Neural cell (in vitro differentiated cells): ENCODE results near the gene TMEM140. TPM values are rescaled to one million over a fixed set of nuclear protein-coding genes. Genes with fewer than 3 reads are reported as not detected.

Experiments
- H2AFZ ChIP-seq: fragments of 200-600, 300-800 bp; sonication (generic), shearing (Covaris generic); 2 replicates; pipeline ENCODE4 v1.6.0; 2014; ENCODE audit warnings: low read depth, mild to moderate bottlenecking, antibody characterized with exemption, low read length, moderate library complexity
- H3F3A ChIP-seq: fragments of 200-600 bp; shearing (Covaris generic); 2 replicates; pipeline ENCODE4 v1.6.1; 2016; ENCODE audit warnings: mild to moderate bottlenecking, moderate library complexity, mixed read lengths, antibody characterized with exemption, low read length; ENCODE audit not compliant: insufficient read depth, poor library complexity, severe bottlenecking
- H3K27ac ChIP-seq: fragments of 200-600, 300-800 bp; sonication (generic), shearing (Covaris generic); 2 replicates; pipeline ENCODE4 v1.5.1; 2014; ENCODE audit warnings: mild to moderate bottlenecking, low read length, moderate library complexity
- H3K27me3 ChIP-seq: fragments of 300-800, 200-600 bp; sonication (generic), shearing (Covaris generic); 2 replicates; pipeline ENCODE4 v1.6.0; 2014; ENCODE audit warnings: mild to moderate bottlenecking, low read depth, low read length, moderate library complexity; ENCODE audit not compliant: insufficient read depth
- H3K36me3 ChIP-seq: fragments of 300-800, 200-600 bp; sonication (generic), shearing (Covaris generic); 2 replicates; pipeline ENCODE4 v1.5.1; 2014; ENCODE audit warnings: mild to moderate bottlenecking, antibody characterized with exemption, low read length, moderate library complexity; ENCODE audit not compliant: insufficient read depth
- H3K4me2 ChIP-seq: fragments of 300-800, 200-600 bp; sonication (generic), shearing (Covaris generic); 2 replicates; pipeline ENCODE4 v1.6.0; 2014; ENCODE audit warnings: mild to moderate bottlenecking, low read length
- H3K4me3 ChIP-seq: fragments of 300-800, 200-600 bp; sonication (generic), shearing (Covaris generic); 2 replicates; pipeline ENCODE4 v1.5.1; 2014; ENCODE audit warnings: mild to moderate bottlenecking, low read length, moderate library complexity
- H3K79me2 ChIP-seq: fragments of 200-600 bp; shearing (Covaris generic); replicated peaks from 2 replicates; pipeline ENCODE4 v1.6.0; 2014; ENCODE audit warnings: mild to moderate bottlenecking, low read length, moderate library complexity; ENCODE audit not compliant: insufficient read depth
- H3K9ac ChIP-seq: fragments of 300-800, 200-600 bp; sonication (generic), shearing (Covaris generic); 2 replicates; pipeline ENCODE4 v1.6.1; 2016; ENCODE audit warnings: mild to moderate bottlenecking, low read length, mixed read lengths
- H3K9me2 ChIP-seq: fragments of 200-600 bp; shearing (Covaris generic); 2 replicates; pipeline ENCODE4 v1.6.1; 2016; ENCODE audit warnings: mild to moderate bottlenecking, low read length, mixed read lengths; ENCODE audit not compliant: insufficient read depth
- H3K9me3 ChIP-seq: fragments of 200-600, 300-800 bp; sonication (generic), shearing (Covaris generic); 2 replicates; pipeline ENCODE4 v1.6.1; 2016; ENCODE audit warnings: mild to moderate bottlenecking, mixed run types, low read length, moderate library complexity, mixed read lengths
- H4K20me1 ChIP-seq: fragments of 200-600 bp; shearing (Covaris generic); 2 replicates; pipeline ENCODE4 v1.6.1; 2016; ENCODE audit warnings: mild to moderate bottlenecking, mixed run types; ENCODE audit not compliant: insufficient read depth
- EP300 ChIP-seq: fragments of 450-650 bp; conservative IDR thresholded peaks from 2 replicates; pipeline ENCODE4 v1.6.1; 2014; ENCODE audit warnings: antibody characterized with exemption, mild to moderate bottlenecking, moderate library complexity; ENCODE audit not compliant: poor library complexity, severe bottlenecking
- EZH2 ChIP-seq: fragments of 200-600, 300-800 bp; shearing (Covaris generic), sonication (generic); IDR thresholded peaks from 2 replicates; pipeline ENCODE4 v1.6.1; 2014; ENCODE audit warnings: antibody characterized with exemption, low read length, borderline replicate concordance, mild to moderate bottlenecking; ENCODE audit not compliant: insufficient read depth, poor library complexity, severe bottlenecking
- MXI1 ChIP-seq: fragments of 450-650 bp; conservative IDR thresholded peaks from 2 replicates; pipeline ENCODE4 v1.6.1; 2014; ENCODE audit warnings: antibody characterized with exemption, mild to moderate bottlenecking; ENCODE audit not compliant: poor library complexity, severe bottlenecking
- RAD21 ChIP-seq: fragments of 450-650 bp; conservative IDR thresholded peaks from 2 replicates; pipeline ENCODE4 v1.6.1; 2014; ENCODE audit warnings: antibody characterized with exemption, mild to moderate bottlenecking, moderate library complexity
- REST ChIP-seq: IDR thresholded peaks from 2 replicates; pipeline ENCODE4 v1.6.1; 2012; ENCODE audit warnings: borderline replicate concordance
- SMC3 ChIP-seq: fragments of 450-650 bp; conservative IDR thresholded peaks from 2 replicates; pipeline ENCODE4 v1.6.1; 2014; ENCODE audit warnings: antibody characterized with exemption, mild to moderate bottlenecking, moderate library complexity; ENCODE audit not compliant: poor library complexity
- TAF1 ChIP-seq: IDR thresholded peaks from 2 replicates; pipeline ENCODE4 v1.6.1; 2012; ENCODE audit warnings: low read depth
- polyA plus RNA-seq: library from polyadenylated mRNA; depleted of rRNA; stranded (reverse); fragments of >200 nt; gene quantifications from 2 replicates; pipeline ENCODE4 v1.2.3, GENCODE V29; 2014
- TF ChIP-seq, protein P1 (sequence below): fragments of 450-650 bp; IDR thresholded peaks from 2 replicates; pipeline ENCODE4 v1.5.1; 2014; ENCODE audit warnings: antibody characterized with exemption, mild to moderate bottlenecking, moderate library complexity; ENCODE audit not compliant: poor library complexity, severe bottlenecking

TMEM140 gene
- polyA plus RNA-seq, 1 donor from 2014 or later, result 0.15 TPM

GRCh38 chr7:135168001-135168400, 20.1 kb downstream of the TMEM140 start:
- TF ChIP-seq REST (no peak), SMC3 (no peak)
- H2AFZ ChIP-seq, result no peak overlapping the region
- no peaks in the 10 kb centered on the region for H3K9me2 ChIP-seq
- no peaks in the 10 kb centered on the region for H4K20me1 ChIP-seq
- H3K4me2 ChIP-seq, result no peak overlapping the region
- H3K79me2 ChIP-seq, result peaks cover 8% of the 10 kb centered on the region
- H3F3A ChIP-seq, result no peaks in the 10 kb centered on the region
- H3K9me3 ChIP-seq, result no peaks in the 10 kb centered on the region
- H3K27ac ChIP-seq, result no peak overlapping the region
- H3K36me3 ChIP-seq, result no peaks in the 10 kb centered on the region
- no peaks in the 10 kb centered on the region for H3K27me3 ChIP-seq
- H3K4me3 ChIP-seq, result no peak overlapping the region
- no peak overlapping the region for H3K9ac ChIP-seq

DNA sequence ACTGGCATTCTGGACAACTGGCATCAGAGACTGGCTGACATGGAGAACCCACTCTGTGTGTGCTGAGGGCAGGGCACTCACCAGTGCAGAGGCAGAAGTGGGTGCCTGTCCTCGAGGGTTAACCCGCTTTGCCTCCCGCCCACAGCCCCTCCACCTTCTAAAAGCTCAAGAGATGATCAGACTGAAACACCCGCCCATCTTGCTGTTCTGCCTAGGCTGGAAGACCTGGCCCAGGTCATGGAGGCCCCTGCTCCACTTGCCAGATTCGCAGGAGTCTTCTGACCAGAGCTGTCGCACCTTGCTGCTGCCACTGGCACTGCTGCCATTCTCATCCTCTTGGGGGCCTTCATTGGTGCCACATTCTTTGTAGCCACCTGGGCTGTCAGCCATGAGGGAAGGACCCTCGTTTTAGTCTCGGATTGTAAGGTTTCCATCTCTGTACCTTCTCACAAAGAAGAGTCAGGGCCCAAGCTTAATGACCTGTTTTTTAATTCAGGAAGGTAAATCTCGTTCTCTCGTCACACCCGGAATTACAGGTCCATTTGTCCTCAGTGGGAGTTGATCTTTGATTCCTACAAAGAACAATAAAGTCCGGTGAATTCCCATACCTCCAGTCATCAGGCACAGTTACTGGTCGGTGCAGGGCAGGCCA, 20.7 kb downstream of the TMEM140 start:
- Histone ChIP-seq H3K9me3 (no peaks in the 10 kb centered on the region), H3K79me2 (peaks cover 8% of the 10 kb centered on the region), H3K9me2 (no peaks in the 10 kb centered on the region), H3K4me2 (no peak overlapping the region), H3K4me3 (no peak overlapping the region), H3K27me3 (no peaks in the 10 kb centered on the region), H3F3A (no peaks in the 10 kb centered on the region), H3K27ac (no peak overlapping the region), H3K9ac (no peak overlapping the region), H4K20me1 (no peaks in the 10 kb centered on the region), H2AFZ (no peak overlapping the region), H3K36me3 (no peaks in the 10 kb centered on the region)
- TF ChIP-seq RAD21 (no peak), EP300 (no peak), EZH2 (no peak), MXI1 (no peak), SMC3 (no peak), TAF1 (no peak), REST (no peak)
- TF ChIP-seq, protein P1, sequence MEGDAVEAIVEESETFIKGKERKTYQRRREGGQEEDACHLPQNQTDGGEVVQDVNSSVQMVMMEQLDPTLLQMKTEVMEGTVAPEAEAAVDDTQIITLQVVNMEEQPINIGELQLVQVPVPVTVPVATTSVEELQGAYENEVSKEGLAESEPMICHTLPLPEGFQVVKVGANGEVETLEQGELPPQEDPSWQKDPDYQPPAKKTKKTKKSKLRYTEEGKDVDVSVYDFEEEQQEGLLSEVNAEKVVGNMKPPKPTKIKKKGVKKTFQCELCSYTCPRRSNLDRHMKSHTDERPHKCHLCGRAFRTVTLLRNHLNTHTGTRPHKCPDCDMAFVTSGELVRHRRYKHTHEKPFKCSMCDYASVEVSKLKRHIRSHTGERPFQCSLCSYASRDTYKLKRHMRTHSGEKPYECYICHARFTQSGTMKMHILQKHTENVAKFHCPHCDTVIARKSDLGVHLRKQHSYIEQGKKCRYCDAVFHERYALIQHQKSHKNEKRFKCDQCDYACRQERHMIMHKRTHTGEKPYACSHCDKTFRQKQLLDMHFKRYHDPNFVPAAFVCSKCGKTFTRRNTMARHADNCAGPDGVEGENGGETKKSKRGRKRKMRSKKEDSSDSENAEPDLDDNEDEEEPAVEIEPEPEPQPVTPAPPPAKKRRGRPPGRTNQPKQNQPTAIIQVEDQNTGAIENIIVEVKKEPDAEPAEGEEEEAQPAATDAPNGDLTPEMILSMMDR, result no peak
